ENCODE measurements around the gene ANKLE2. TPM values are rescaled to one million over a fixed set of nuclear protein-coding genes. Genes with fewer than 3 reads are reported as not detected.

Gene ANKLE2
- total RNA-seq, 1 donor from 2014 or later = 59.1 TPM

DNA sequence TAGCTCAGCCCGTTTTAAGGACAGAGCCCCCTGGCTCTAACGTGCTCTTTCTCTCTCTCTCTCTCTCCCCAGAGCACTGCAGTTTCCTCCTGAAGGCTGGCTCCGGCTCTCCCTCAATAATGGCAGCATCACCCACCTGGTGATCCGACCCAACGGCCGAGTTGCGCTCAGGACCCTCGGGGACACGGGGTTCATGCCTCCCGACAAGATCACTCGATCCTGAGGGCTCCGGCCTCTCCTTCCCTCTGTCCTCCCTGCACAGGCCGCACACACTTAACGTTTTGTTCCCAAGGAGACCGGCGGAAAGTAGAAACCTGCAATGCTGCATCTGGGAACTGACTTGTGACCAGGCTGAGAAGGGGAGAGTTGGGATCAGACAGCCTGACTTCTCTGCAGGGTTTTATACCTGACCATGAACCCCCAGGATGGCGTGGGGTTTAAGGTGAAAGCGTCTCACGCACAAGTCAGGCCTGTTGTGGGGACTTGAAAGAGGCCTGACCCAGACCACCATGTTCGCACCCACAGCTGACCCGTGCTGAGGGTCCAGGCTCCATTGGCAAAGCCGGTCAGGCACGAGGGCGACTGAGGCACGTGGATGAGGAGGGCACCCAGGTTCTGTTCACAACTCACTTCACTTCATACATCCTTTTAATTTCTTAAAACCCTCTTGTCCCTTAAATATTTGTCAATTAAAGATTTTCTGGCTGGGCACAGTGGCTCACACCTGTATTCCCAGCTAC lies 40.9 kb downstream of the ANKLE2 start:
- TF ChIP-seq EZH2 (IDR thresholded peaks at IDR 0.05) (no peak), EZH2phosphoT487 (IDR thresholded peaks at IDR 0.05) (no peak)
- H3K4me2 ChIP-seq = no peak overlapping the region
- no peak for DNase-seq (ENCODE audit: low spot score)
- no peaks in the 10 kb centered on the region for H3K4me1 ChIP-seq
- H3K9me3 Mint-ChIP-seq = no peaks in the 10 kb centered on the region
- H3K27ac ChIP-seq = no peak overlapping the region
- peaks cover 7% of the 10 kb centered on the region for H3K27me3 Mint-ChIP-seq (ENCODE audit: insufficient read depth, low read depth)
- no peaks in the 10 kb centered on the region for H3K79me2 ChIP-seq (ENCODE audit: low read depth)
- no peaks in the 10 kb centered on the region for H4K20me1 ChIP-seq (ENCODE audit: low read depth)
- no peak overlapping the region for H2AFZ ChIP-seq (replicated peaks)
- H3K9ac ChIP-seq = no peak overlapping the region
- H3K9me3 ChIP-seq (ENCODE audit: low read depth) = no peaks in the 10 kb centered on the region
- H3K4me3 Mint-ChIP-seq = no peak overlapping the region
- no peak overlapping the region for H3K27ac Mint-ChIP-seq
- H3K4me1 Mint-ChIP-seq = no peaks in the 10 kb centered on the region
- H3K36me3 ChIP-seq = no peaks in the 10 kb centered on the region
- H3K36me3 Mint-ChIP-seq = peaks cover 28% of the 10 kb centered on the region
- H3K27me3 ChIP-seq = no peaks in the 10 kb centered on the region
- H3K4me3 ChIP-seq = no peak overlapping the region
- H3F3A ChIP-seq (ENCODE audit: low read depth) = no peaks in the 10 kb centered on the region

DNA sequence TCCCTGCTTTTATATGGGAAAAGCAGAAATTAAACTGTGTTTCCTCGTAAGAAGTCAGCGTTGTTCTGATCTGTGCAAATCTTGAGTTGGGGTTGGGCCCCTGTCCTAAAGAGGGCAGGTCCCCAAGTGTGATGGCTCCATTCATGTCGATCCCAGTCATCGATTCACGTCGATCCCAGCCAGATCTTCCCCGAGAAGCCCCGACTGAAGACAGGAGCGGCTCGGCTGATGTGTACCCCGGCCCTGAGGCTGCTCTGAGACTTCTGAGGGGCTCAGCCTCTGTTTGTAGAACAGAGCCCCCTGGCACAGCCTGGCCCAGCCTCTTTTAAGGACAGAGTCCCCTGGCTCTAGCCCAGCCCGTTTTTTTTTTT lies 41.7 kb downstream of the ANKLE2 start:
- Histone ChIP-seq H3K27ac (no peak overlapping the region), H3K4me2 (no peak overlapping the region), H4K20me1 (ENCODE audit: low read depth) (no peaks in the 10 kb centered on the region), H3K9me3 (ENCODE audit: low read depth) (no peaks in the 10 kb centered on the region), H2AFZ (replicated peaks) (no peak overlapping the region), H3F3A (ENCODE audit: low read depth) (no peaks in the 10 kb centered on the region), H3K36me3 (no peaks in the 10 kb centered on the region), H3K79me2 (ENCODE audit: low read depth) (no peaks in the 10 kb centered on the region), H3K27me3 (no peaks in the 10 kb centered on the region), H3K4me3 (no peak overlapping the region), H3K4me1 (no peaks in the 10 kb centered on the region), H3K9ac (no peak overlapping the region)
- Mint-ChIP-seq H3K27ac (no peak overlapping the region), H3K9me3 (no peaks in the 10 kb centered on the region), H3K4me3 (no peak overlapping the region), H3K4me1 (no peaks in the 10 kb centered on the region), H3K27me3 (ENCODE audit: insufficient read depth, low read depth) (peaks cover 7% of the 10 kb centered on the region), H3K36me3 (peaks cover 20% of the 10 kb centered on the region)
- DNase-seq (ENCODE audit: low spot score) = no peak
- TF ChIP-seq EZH2phosphoT487 (IDR thresholded peaks at IDR 0.05) (no peak), EZH2 (IDR thresholded peaks at IDR 0.05) (no peak)
- TF ChIP-seq, protein P1, sequence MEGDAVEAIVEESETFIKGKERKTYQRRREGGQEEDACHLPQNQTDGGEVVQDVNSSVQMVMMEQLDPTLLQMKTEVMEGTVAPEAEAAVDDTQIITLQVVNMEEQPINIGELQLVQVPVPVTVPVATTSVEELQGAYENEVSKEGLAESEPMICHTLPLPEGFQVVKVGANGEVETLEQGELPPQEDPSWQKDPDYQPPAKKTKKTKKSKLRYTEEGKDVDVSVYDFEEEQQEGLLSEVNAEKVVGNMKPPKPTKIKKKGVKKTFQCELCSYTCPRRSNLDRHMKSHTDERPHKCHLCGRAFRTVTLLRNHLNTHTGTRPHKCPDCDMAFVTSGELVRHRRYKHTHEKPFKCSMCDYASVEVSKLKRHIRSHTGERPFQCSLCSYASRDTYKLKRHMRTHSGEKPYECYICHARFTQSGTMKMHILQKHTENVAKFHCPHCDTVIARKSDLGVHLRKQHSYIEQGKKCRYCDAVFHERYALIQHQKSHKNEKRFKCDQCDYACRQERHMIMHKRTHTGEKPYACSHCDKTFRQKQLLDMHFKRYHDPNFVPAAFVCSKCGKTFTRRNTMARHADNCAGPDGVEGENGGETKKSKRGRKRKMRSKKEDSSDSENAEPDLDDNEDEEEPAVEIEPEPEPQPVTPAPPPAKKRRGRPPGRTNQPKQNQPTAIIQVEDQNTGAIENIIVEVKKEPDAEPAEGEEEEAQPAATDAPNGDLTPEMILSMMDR (IDR thresholded peaks at IDR 0.05) = no peak

GRCh38 chr12:132719141-132719953 lies 42.3 kb downstream of the ANKLE2 start:
- Histone ChIP-seq H2AFZ (replicated peaks) (no peak overlapping the region), H4K20me1 (ENCODE audit: low read depth) (peaks cover under 1% of the 10 kb centered on the region), H3F3A (ENCODE audit: low read depth) (no peaks in the 10 kb centered on the region), H3K27me3 (no peaks in the 10 kb centered on the region), H3K36me3 (no peaks in the 10 kb centered on the region), H3K4me2 (no peak overlapping the region), H3K27ac (no peak overlapping the region), H3K9me3 (ENCODE audit: low read depth) (no peaks in the 10 kb centered on the region), H3K79me2 (ENCODE audit: low read depth) (peaks cover 2% of the 10 kb centered on the region), H3K4me3 (no peak overlapping the region), H3K4me1 (no peaks in the 10 kb centered on the region), H3K9ac (no peak overlapping the region)
- peaks cover 23% of the 10 kb centered on the region for H3K36me3 Mint-ChIP-seq
- H3K4me3 Mint-ChIP-seq = no peak overlapping the region
- H3K4me1 Mint-ChIP-seq = no peaks in the 10 kb centered on the region
- H3K9me3 Mint-ChIP-seq = no peaks in the 10 kb centered on the region
- DNase-seq (ENCODE audit: low spot score) = no peak
- TF ChIP-seq EZH2 (IDR thresholded peaks at IDR 0.05) (no peak), EZH2phosphoT487 (IDR thresholded peaks at IDR 0.05) (no peak)
- TF ChIP-seq, protein P1 (IDR thresholded peaks at IDR 0.05) = no peak
- H3K27me3 Mint-ChIP-seq (ENCODE audit: insufficient read depth, low read depth) = peaks cover 7% of the 10 kb centered on the region
- H3K27ac Mint-ChIP-seq = no peak overlapping the region
